Measurements from ENCODE around the gene TMPRSS6.

The TMPRSS6 gene

GRCh38 chr22:37088750-37089408 lies 20.6 kb downstream of the TMPRSS6 start:
- H3K4me2 ChIP-seq (ENCODE audit: low read depth, low read length, poor library complexity, severe bottlenecking): no peak overlapping the region
- no peak overlapping the region for H3K9ac ChIP-seq (ENCODE audit: low read length)
- H3K4me3 ChIP-seq (ENCODE audit: insufficient read depth, low read length, poor library complexity, severe bottlenecking): no peak overlapping the region
- H3K9me2 ChIP-seq (replicated peaks; ENCODE audit: insufficient read depth, low read length): no peaks in the 10 kb centered on the region
- H3K79me2 ChIP-seq (ENCODE audit: insufficient read depth, low read length): no peaks in the 10 kb centered on the region
- no peak overlapping the region for H2AFZ ChIP-seq (ENCODE audit: low read depth, low read length, severe bottlenecking)
- H3K9me3 ChIP-seq (ENCODE audit: insufficient read depth, low read length): no peaks in the 10 kb centered on the region
- H3K27me3 ChIP-seq (ENCODE audit: low read length): no peaks in the 10 kb centered on the region
- no peaks in the 10 kb centered on the region for H3F3A ChIP-seq (ENCODE audit: insufficient read depth)
- H3K27ac ChIP-seq (ENCODE audit: low read depth, low read length): no peak overlapping the region
- no peaks in the 10 kb centered on the region for H4K20me1 ChIP-seq (ENCODE audit: low read depth, low read length)
- TF ChIP-seq EZH2phosphoT487 (conservative IDR thresholded peaks at IDR 0.05; ENCODE audit: low read length): no peak
- no peak for TF ChIP-seq CTCF (IDR thresholded peaks at IDR 0.05; ENCODE audit: insufficient read depth, low read length, poor library complexity, severe bottlenecking)
- no peaks in the 10 kb centered on the region for H3K36me3 ChIP-seq (ENCODE audit: low read length)

GRCh38 chr22:37088108-37088605 lies 21.4 kb downstream of the TMPRSS6 start:
- Histone ChIP-seq H3F3A (ENCODE audit: insufficient read depth) (no peaks in the 10 kb centered on the region), H2AFZ (ENCODE audit: low read depth, low read length, severe bottlenecking) (no peak overlapping the region), H3K4me2 (ENCODE audit: low read depth, low read length, poor library complexity, severe bottlenecking) (no peak overlapping the region), H3K36me3 (ENCODE audit: low read length) (no peaks in the 10 kb centered on the region), H3K79me2 (ENCODE audit: insufficient read depth, low read length) (no peaks in the 10 kb centered on the region), H3K9me2 (replicated peaks; ENCODE audit: insufficient read depth, low read length) (no peaks in the 10 kb centered on the region), H3K9me3 (ENCODE audit: insufficient read depth, low read length) (no peaks in the 10 kb centered on the region), H3K9ac (ENCODE audit: low read length) (no peak overlapping the region), H3K27me3 (ENCODE audit: low read length) (no peaks in the 10 kb centered on the region), H4K20me1 (ENCODE audit: low read depth, low read length) (no peaks in the 10 kb centered on the region), H3K4me3 (ENCODE audit: insufficient read depth, low read length, poor library complexity, severe bottlenecking) (no peak overlapping the region), H3K27ac (ENCODE audit: low read depth, low read length) (no peak overlapping the region)
- TF ChIP-seq EZH2phosphoT487 (conservative IDR thresholded peaks at IDR 0.05; ENCODE audit: low read length): no peak
- no peak for TF ChIP-seq CTCF (IDR thresholded peaks at IDR 0.05; ENCODE audit: insufficient read depth, low read length, poor library complexity, severe bottlenecking)

GRCh38 chr22:37086184-37086583 lies 23.3 kb downstream of the TMPRSS6 start:
- Histone ChIP-seq H4K20me1 (ENCODE audit: low read depth, low read length) (no peaks in the 10 kb centered on the region), H2AFZ (ENCODE audit: low read depth, low read length, severe bottlenecking) (no peak overlapping the region), H3K4me2 (ENCODE audit: low read depth, low read length, poor library complexity, severe bottlenecking) (no peak overlapping the region), H3K79me2 (ENCODE audit: insufficient read depth, low read length) (no peaks in the 10 kb centered on the region), H3K4me3 (ENCODE audit: insufficient read depth, low read length, poor library complexity, severe bottlenecking) (no peak overlapping the region), H3K27me3 (ENCODE audit: low read length) (no peaks in the 10 kb centered on the region), H3K9me3 (ENCODE audit: insufficient read depth, low read length) (no peaks in the 10 kb centered on the region), H3K9me2 (replicated peaks; ENCODE audit: insufficient read depth, low read length) (no peaks in the 10 kb centered on the region), H3F3A (ENCODE audit: insufficient read depth) (no peaks in the 10 kb centered on the region), H3K27ac (ENCODE audit: low read depth, low read length) (no peak overlapping the region), H3K36me3 (ENCODE audit: low read length) (no peaks in the 10 kb centered on the region), H3K9ac (ENCODE audit: low read length) (no peak overlapping the region)
- TF ChIP-seq CTCF (IDR thresholded peaks at IDR 0.05; ENCODE audit: insufficient read depth, low read length, poor library complexity, severe bottlenecking): no peak
- TF ChIP-seq EZH2phosphoT487 (conservative IDR thresholded peaks at IDR 0.05; ENCODE audit: low read length): no peak

All from SU-DHL-6 (cell line).